Renal cortex interstitium (tissue), 11 donors: ENCODE results near the gene ITM2C. TPM values are rescaled to one million over a fixed set of nuclear protein-coding genes. Genes with fewer than 3 reads are reported as not detected.

Experiments used
- DNase-seq, 11 donors: peaks; one replicate each; pipeline ENCODE4 v3.0.0-alpha.2; 2013; ENCODE audit warnings: low read depth in 9 of 11, low spot score in 4 of 11; ENCODE audit errors: extremely low read depth in 1 of 11
- polyA plus RNA-seq, 3 donors: library from polyadenylated mRNA; unstranded; fragments of 120-200 nt; gene quantifications; one replicate each; pipeline ENCODE4 v1.2.1, GENCODE V29; 2013; ENCODE audit not compliant: insufficient read length in 3 of 3

Gene ITM2C
- polyA plus RNA-seq, 3 donors, result 886 to 1,024 (median 891) TPM

- DNase-seq, result no peak
These were observed 45.3 kb downstream of the ITM2C start for GRCh38 chr2:230909841-230910545.

- no peak for DNase-seq
These were observed 45.9 kb downstream of the ITM2C start for GRCh38 chr2:230910546-230911177.

- no peak for DNase-seq
These were observed 47.3 kb downstream of the ITM2C start for GRCh38 chr2:230912046-230912445.

GRCh38 chr2:230912724-230913123 is 48.0 kb downstream of the ITM2C start:
- no peak for DNase-seq

- no peak for DNase-seq
These were observed 48.8 kb downstream of the ITM2C start for GRCh38 chr2:230913406-230914143.

GRCh38 chr2:230914886-230915285 is 50.1 kb downstream of the ITM2C start:
- DNase-seq, result no peak

- DNase-seq, result no peak
These were observed 50.6 kb downstream of the ITM2C start for GRCh38 chr2:230915319-230915718.

GRCh38 chr2:230916218-230916617 is 51.5 kb downstream of the ITM2C start:
- no peak for DNase-seq

GRCh38 chr2:230919240-230919639 is 54.5 kb downstream of the ITM2C start:
- no peak for DNase-seq

- DNase-seq, result no peak
These were observed 54.9 kb downstream of the ITM2C start for GRCh38 chr2:230919681-230920080.

GRCh38 chr2:230920167-230920566 is 55.4 kb downstream of the ITM2C start:
- DNase-seq, result no peak

GRCh38 chr2:230921806-230922595 is 57.3 kb downstream of the ITM2C start:
- DNase-seq, result no peak

- DNase-seq, result no peak
These were observed 58.4 kb downstream of the ITM2C start for GRCh38 chr2:230922951-230923717.

GRCh38 chr2:230924092-230924469 is 59.3 kb downstream of the ITM2C start:
- no peak for DNase-seq

- no peak for DNase-seq
These were observed 60.0 kb downstream of the ITM2C start, which contains the start of gene GPR55 for GRCh38 chr2:230924470-230925341. Gene GPR55 (minus strand): TSS chr2:230925242. CDS start chr2:230910962, 14,280 bp downstream.

GRCh38 chr2:230925443-230925878 is 60.7 kb downstream of the ITM2C start:
- DNase-seq, result no peak

GRCh38 chr2:230925879-230926765 is 61.4 kb downstream of the ITM2C start:
- no peak for DNase-seq
